Middle frontal gyrus (tissue), 1 donor: ENCODE results near the gene LCN9.
"Not testable (repeated sequence)": the region's sequence is repeated elsewhere in the genome, so short reads cannot be mapped to it uniquely, and the experiment has no call there.

Source experiments
- DNase-seq: peaks from one replicate; pipeline ENCODE4 v3.0.0-alpha.2; 2015; ENCODE audit warnings: low spot score; ENCODE audit errors: extremely low spot score

LCN9 gene

GRCh38 chr9:135647884-135648283 lies 15.2 kb upstream of the LCN9 start:
- no peak for DNase-seq

- DNase-seq, result no peak
Measured at GRCh38 chr9:135648494-135649410, 14.4 kb upstream of the LCN9 start.

- DNase-seq, result no peak
Measured at GRCh38 chr9:135649508-135649907, 13.6 kb upstream of the LCN9 start.

GRCh38 chr9:135650408-135650807 lies 12.7 kb upstream of the LCN9 start:
- DNase-seq, result no peak

- no peak for DNase-seq
Measured at GRCh38 chr9:135655317-135655716, 7.8 kb upstream of the LCN9 start.

- no peak for DNase-seq
Measured at GRCh38 chr9:135657416-135657815, 5.7 kb upstream of the LCN9 start.

- no peak for DNase-seq
Measured at GRCh38 chr9:135659252-135659651, 3.9 kb upstream of the LCN9 start.

GRCh38 chr9:135660407-135660806 lies 2.7 kb upstream of the LCN9 start:
- DNase-seq, result no peak

GRCh38 chr9:135661816-135662560 lies 1.1 kb upstream of the LCN9 start:
- DNase-seq, result no peak

- no peak for DNase-seq
Measured at GRCh38 chr9:135663451-135663770, 302 bp downstream of the LCN9 start.

- no peak for DNase-seq
Measured at GRCh38 chr9:135663857-135664256, 748 bp downstream of the LCN9 start.

- no peak for DNase-seq
Measured at GRCh38 chr9:135664266-135664665, 1.2 kb downstream of the LCN9 start.

GRCh38 chr9:135664801-135665794 lies 2.0 kb downstream of the LCN9 start:
- DNase-seq, result no peak

GRCh38 chr9:135665795-135666189 lies 2.7 kb downstream of the LCN9 start:
- no peak for DNase-seq

GRCh38 chr9:135666534-135667462 lies 3.7 kb downstream of the LCN9 start:
- no peak for DNase-seq

- no peak for DNase-seq
Measured at GRCh38 chr9:135667463-135668001, 4.4 kb downstream of the LCN9 start.

GRCh38 chr9:135669018-135669417 lies 5.9 kb downstream of the LCN9 start:
- DNase-seq, result not testable (repeated sequence)

GRCh38 chr9:135669616-135670285 lies 6.6 kb downstream of the LCN9 start:
- DNase-seq, result no peak
